Gastroesophageal sphincter (tissue), 3 donors: ENCODE results near the gene ICAM5.

Experiments used
- CTCF ChIP-seq, 4 experiments: fragments of 200-600 bp in 2 of 4; fragments of 450-650 bp in 2 of 4; sonication (generic) in 1 of 4; IDR thresholded peaks; one replicate each; pipeline ENCODE4 v1.5.1; 2017 to 2019; ENCODE audit warnings: antibody characterized with exemption in 4 of 4, mild to moderate bottlenecking in 2 of 4, moderate library complexity in 2 of 4
- EP300 ChIP-seq: sonication (generic); formaldehyde crosslinking; IDR thresholded peaks from one replicate; pipeline ENCODE4 v1.6.1; 2017; ENCODE audit warnings: antibody characterized with exemption, mild to moderate bottlenecking

DNA sequence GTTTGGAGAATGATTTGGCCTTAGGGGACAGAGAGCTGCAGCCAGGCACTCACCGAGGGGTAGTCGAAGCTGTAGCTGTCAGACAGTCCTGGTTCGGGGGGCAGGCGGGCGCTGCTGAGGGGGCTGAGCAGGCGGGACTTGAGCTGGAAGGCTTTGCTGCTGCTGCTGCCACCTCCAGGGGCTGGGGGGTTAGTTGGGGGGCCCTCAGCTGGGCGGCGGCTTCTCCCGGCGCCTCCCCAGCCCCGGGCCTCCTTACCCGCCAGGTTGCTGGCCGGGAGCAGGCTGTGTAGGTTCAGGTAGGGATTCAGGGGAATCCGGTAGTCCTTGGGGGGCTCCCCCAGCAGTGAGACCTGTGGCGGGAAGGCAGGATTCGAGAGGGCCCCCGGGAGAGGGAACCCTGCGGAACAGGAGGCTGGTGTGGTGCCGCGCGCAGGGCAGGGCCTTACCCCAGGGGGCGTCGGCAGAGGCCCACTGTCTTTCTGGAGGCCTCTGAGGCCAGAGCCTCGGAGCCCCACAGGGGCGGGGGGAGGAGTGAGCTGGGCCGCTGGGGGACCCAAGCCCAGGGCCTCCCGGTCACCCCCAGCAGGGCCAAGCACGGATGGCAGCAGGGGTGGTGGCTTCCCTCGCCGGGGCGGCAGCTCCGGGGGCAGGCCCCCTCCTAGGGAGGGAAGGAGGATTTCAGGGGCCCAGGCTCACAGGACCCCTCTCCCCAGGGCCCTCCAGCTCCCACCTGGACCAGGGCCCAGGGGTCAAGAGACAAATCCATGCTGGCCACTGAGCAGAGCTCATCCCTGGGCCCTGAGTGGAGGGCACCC, 31.1 kb downstream of the ICAM5 start:
- TF ChIP-seq EP300, result no peak
- TF ChIP-seq CTCF (IDR thresholded peaks at IDR 0.05), result no peak
